ENCODE measurements around the gene MED12L.

DNA sequence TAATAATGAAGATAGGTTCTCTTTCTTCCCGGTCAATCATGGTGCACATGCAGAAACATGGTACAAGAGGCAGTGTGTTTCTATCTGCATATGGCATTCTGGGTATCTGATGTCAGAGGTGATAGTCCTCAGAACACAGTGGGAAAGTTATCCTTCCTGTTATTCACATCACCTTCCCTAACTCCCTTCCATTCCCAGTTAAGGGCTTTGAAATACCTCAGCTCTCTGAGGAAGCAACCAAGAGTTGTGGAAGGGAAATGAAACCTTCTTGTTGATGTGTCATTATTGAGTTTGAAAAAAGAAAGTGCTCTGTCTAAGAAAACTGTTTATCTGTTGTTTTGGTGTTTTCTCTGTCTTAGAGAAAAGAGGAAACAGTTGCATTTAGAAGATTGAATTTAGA lies 265.8 kb downstream of the MED12L start:
- TF ChIP-seq, protein P1, sequence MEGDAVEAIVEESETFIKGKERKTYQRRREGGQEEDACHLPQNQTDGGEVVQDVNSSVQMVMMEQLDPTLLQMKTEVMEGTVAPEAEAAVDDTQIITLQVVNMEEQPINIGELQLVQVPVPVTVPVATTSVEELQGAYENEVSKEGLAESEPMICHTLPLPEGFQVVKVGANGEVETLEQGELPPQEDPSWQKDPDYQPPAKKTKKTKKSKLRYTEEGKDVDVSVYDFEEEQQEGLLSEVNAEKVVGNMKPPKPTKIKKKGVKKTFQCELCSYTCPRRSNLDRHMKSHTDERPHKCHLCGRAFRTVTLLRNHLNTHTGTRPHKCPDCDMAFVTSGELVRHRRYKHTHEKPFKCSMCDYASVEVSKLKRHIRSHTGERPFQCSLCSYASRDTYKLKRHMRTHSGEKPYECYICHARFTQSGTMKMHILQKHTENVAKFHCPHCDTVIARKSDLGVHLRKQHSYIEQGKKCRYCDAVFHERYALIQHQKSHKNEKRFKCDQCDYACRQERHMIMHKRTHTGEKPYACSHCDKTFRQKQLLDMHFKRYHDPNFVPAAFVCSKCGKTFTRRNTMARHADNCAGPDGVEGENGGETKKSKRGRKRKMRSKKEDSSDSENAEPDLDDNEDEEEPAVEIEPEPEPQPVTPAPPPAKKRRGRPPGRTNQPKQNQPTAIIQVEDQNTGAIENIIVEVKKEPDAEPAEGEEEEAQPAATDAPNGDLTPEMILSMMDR (IDR thresholded peaks at IDR 0.05): no peak
- TF ChIP-seq POLR2A (IDR thresholded peaks at IDR 0.05): no peak

All from esophagus squamous epithelium (tissue), 4 donors.